HG02623 (cell line): Measurements from ENCODE around the gene PUS1.

Source experiments
- ATAC-seq: cut with Tn5 transposase; IDR thresholded peaks from one replicate; pipeline ENCODE4 v1.9.1; 2021; ENCODE audit warnings: moderate library complexity; ENCODE audit not compliant: unreplicated experiment

PUS1 gene

DNA sequence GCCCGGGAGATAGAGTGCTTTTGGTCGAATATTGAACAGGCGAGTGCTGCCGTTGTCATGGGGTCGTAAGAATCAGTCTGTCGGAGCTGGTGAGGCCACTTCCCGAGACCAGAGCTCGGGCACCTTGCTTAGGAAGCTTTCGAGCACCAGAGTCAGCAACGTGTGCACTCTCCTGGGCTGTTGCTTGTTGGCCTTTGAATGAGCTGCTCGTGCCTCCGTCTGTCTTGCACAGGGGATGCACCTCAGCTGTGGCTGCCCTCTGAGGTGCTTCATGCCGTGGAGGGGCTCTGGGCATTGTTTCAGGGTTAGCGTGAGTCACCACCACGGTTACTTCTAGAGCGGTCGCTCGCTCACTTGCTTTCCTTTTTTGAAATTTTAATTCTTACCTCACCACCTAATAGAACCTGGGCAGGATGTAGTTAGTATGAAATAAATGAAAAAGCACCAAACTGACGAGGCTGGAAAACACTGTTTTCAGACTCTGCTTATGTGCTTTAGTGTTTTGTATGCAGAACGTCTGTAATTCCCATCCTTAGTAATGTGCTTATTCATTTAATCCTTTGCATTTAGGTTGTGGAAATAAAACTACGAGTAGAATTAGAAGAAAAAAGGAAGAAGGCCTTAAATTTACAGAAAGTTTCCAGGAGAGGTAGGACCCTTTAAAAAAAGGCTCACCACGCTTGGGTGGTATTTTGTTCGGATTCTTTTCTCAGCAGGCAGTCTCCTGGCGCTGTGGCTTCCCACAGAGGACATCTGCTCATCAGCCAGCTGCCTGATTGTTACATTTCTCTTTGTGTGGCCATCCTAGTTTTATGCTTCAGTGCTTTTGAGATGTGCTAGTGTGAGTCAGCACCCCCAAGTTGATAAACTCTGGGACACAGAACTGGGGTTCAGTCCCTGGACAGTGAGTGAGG lies 61.2 kb downstream of the PUS1 start:
- no peak for ATAC-seq

DNA sequence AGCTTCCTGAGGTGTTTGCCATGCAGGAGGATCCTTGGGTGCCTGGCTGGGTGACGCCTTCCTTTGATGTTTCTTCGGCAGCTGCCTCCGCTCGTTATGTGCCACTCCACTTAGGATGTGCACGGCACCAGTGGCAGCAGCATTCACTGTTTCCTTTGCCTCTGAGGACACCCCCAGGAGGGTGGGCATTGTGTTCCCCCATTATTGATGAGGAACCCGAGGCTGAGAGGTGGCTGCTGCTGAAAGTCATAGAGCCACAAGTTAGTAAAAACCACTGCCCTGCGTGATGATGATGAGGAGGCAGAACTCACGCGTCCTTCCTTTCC lies 61.9 kb downstream of the PUS1 start:
- ATAC-seq = no peak

DNA sequence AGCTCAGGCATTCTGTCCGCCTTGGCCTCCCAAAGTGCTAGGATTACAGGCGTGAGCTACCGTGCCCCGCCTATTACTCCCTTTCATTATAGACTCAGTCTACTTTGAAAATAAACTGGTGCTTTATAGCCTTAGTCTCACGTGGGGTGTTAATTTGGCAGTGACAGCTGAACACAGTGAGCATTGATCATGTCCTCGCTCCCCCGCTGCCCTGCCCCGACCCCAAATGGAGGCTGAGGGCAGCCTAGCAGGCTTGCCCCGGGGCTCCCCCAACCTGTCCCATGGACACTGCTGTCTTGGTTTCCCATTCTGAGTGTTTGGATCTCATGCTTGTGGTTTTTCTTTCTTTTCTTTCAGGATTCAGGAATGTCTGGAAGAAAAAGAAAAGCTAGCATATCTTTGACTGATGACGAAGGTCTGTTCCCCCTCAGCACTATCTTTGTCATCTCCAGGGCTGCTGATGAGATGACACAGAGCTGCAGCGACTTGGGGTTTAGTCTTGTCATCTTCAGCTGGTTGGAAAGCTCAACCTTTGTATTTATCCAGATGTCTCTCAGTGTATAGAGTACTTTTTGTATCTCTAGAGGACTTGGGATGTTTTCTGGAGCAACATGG lies 62.8 kb downstream of the PUS1 start:
- no peak for ATAC-seq

- ATAC-seq = no peak
Measured at GRCh38 chr12:131994589-131994988, 65.5 kb downstream of the PUS1 start.
